ENCODE measurements around the gene CABLES1.

- TF ChIP-seq CTCF (IDR thresholded peaks at IDR 0.05) = no peak
- no peak for TF ChIP-seq POLR2A (IDR thresholded peaks at IDR 0.05)
Measured at GRCh38 chr18:23229472-23229871, 94.2 kb downstream of the CABLES1 start.

All from Peyer's patch (tissue), 4 donors.